ENCODE data around the gene RIMS3. TPM values are rescaled to one million over a fixed set of nuclear protein-coding genes. Genes with fewer than 3 reads are reported as not detected.

The RIMS3 gene
- total RNA-seq, 1 experiment from 2014 or later, result 9.0 TPM

DNA sequence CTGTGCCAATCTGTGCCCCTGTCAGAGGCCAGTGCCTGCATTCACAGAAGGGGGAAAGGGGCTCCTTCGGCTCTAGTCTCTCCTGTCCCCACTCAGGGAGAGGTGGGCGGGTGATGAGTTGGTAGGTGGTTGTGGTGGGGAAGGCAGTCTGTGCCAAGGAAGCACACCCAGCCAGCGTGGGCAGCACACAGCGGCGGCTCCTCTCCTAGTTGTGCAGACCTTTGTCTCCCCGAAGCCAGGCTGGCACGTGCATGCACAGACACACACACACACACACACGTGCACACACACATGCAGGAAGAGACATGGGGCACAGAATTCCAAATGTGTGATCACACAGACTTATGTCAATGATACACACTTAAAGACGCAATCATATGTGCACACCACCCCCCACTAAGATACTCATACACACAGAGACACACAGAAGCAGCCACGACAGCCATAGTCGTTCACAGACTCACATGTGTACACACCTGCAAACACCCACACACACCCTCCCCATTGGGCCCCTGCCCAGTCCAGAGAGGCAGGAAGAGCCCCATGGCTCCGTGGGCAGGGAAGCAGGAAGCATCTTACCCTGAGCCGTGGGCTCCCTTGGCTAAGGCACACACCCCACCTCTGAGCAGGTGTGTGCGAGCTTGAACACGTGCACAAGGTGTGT lies 16.4 kb downstream of the RIMS3 start:
- ChIA-PET RAD21 (ENCODE audit: low non-redundant PET in 1 of 2, low total read pairs in 2 of 2, uncharacterized antibody in 2 of 2, unreplicated experiment in 2 of 2) (no interaction called here), POLR2A (no interaction called here), CTCF (interaction anchor here (1.6 kb wide), 1 partner anchor 20 kb away, joined by 3 read pairs; no protein-coding TSS in a partner anchor)
- Histone ChIP-seq H3K9ac (ENCODE audit: low read length) (no peak overlapping the region), H3K36me3 (ENCODE audit: control insufficient read depth in 1 of 2, insufficient read depth in 2 of 2, low read length in 2 of 2) (no peaks in the 10 kb centered on the region), H3K4me3 (replicated peaks in 1 of 2; ENCODE audit: low read depth in 1 of 2, low read length in 2 of 2) (no peak overlapping the region), H3K27ac (ENCODE audit: low read depth, low read length) (no peak overlapping the region), H3K9me3 (ENCODE audit: control insufficient read depth in 1 of 2, insufficient read depth in 1 of 2, low read depth in 1 of 2, low read length in 2 of 2) (no peaks in the 10 kb centered on the region), H3K9me2 (ENCODE audit: insufficient read depth) (no peaks in the 10 kb centered on the region), H3K4me2 (ENCODE audit: low read length) (no peak overlapping the region), H3K4me1 (ENCODE audit: control insufficient read depth in 1 of 2, insufficient read depth in 2 of 2, low read length in 2 of 2) (peaks cover 13 to 62% of the 10 kb centered on the region in 2 experiments), H3K79me2 (ENCODE audit: insufficient read depth, low read length) (no peaks in the 10 kb centered on the region), H4K20me1 (ENCODE audit: insufficient read depth) (no peaks in the 10 kb centered on the region), H3K27me3 (ENCODE audit: insufficient read depth, low read length) (no peaks in the 10 kb centered on the region), H2AFZ (ENCODE audit: low read depth, low read length, poor library complexity, severe bottlenecking) (no peak overlapping the region)
- no peak for ATAC-seq
- no peak for DNase-seq (ENCODE audit: low read depth, low spot score)
- BruUV-seq (replicated peaks), result no TSS peak
- TF ChIP-seq POLR2AphosphoS5 (IDR thresholded peaks at IDR 0.05; ENCODE audit: low read depth, low read length) (no peak), SIN3A (IDR thresholded peaks at IDR 0.05; ENCODE audit: low read depth) (no peak), ZFX (IDR thresholded peaks at IDR 0.05) (no peak), JUND (IDR thresholded peaks at IDR 0.05) (no peak), SP1 (IDR thresholded peaks at IDR 0.05; ENCODE audit: low read depth) (no peak), RAD21 (IDR thresholded peaks at IDR 0.05; ENCODE audit: low read depth) (no peak), TCF7L2 (IDR thresholded peaks at IDR 0.05; ENCODE audit: borderline replicate concordance, extremely low read depth, insufficient read depth, insufficient read length) (no peak), EZH2phosphoT487 (IDR thresholded peaks at IDR 0.05; ENCODE audit: borderline replicate concordance) (no peak), ZNF274 (IDR thresholded peaks at IDR 0.05; ENCODE audit: low read depth, low read length) (no peak), ELF1 (IDR thresholded peaks at IDR 0.05; ENCODE audit: borderline replicate concordance, low read depth) (no peak), CBX3 (IDR thresholded peaks at IDR 0.05; ENCODE audit: low read depth) (no peak), SRF (IDR thresholded peaks at IDR 0.05; ENCODE audit: low read depth) (no peak), POLR2A (IDR thresholded peaks at IDR 0.05; ENCODE audit: borderline replicate concordance, extremely low read depth, insufficient read depth, insufficient read length) (no peak), CEBPB (IDR thresholded peaks at IDR 0.05; ENCODE audit: low read depth) (no peak), YY1 (IDR thresholded peaks at IDR 0.05; ENCODE audit: extremely low read depth, insufficient replicate concordance, low read depth, low read length) (no peak)
- TF ChIP-seq, protein P1, sequence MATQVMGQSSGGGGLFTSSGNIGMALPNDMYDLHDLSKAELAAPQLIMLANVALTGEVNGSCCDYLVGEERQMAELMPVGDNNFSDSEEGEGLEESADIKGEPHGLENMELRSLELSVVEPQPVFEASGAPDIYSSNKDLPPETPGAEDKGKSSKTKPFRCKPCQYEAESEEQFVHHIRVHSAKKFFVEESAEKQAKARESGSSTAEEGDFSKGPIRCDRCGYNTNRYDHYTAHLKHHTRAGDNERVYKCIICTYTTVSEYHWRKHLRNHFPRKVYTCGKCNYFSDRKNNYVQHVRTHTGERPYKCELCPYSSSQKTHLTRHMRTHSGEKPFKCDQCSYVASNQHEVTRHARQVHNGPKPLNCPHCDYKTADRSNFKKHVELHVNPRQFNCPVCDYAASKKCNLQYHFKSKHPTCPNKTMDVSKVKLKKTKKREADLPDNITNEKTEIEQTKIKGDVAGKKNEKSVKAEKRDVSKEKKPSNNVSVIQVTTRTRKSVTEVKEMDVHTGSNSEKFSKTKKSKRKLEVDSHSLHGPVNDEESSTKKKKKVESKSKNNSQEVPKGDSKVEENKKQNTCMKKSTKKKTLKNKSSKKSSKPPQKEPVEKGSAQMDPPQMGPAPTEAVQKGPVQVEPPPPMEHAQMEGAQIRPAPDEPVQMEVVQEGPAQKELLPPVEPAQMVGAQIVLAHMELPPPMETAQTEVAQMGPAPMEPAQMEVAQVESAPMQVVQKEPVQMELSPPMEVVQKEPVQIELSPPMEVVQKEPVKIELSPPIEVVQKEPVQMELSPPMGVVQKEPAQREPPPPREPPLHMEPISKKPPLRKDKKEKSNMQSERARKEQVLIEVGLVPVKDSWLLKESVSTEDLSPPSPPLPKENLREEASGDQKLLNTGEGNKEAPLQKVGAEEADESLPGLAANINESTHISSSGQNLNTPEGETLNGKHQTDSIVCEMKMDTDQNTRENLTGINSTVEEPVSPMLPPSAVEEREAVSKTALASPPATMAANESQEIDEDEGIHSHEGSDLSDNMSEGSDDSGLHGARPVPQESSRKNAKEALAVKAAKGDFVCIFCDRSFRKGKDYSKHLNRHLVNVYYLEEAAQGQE (IDR thresholded peaks at IDR 0.05; ENCODE audit: low read depth), result no peak
- TF ChIP-seq, protein P2, sequence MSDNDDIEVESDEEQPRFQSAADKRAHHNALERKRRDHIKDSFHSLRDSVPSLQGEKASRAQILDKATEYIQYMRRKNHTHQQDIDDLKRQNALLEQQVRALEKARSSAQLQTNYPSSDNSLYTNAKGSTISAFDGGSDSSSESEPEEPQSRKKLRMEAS (IDR thresholded peaks at IDR 0.05), result no peak
- TF ChIP-seq, protein P3, sequence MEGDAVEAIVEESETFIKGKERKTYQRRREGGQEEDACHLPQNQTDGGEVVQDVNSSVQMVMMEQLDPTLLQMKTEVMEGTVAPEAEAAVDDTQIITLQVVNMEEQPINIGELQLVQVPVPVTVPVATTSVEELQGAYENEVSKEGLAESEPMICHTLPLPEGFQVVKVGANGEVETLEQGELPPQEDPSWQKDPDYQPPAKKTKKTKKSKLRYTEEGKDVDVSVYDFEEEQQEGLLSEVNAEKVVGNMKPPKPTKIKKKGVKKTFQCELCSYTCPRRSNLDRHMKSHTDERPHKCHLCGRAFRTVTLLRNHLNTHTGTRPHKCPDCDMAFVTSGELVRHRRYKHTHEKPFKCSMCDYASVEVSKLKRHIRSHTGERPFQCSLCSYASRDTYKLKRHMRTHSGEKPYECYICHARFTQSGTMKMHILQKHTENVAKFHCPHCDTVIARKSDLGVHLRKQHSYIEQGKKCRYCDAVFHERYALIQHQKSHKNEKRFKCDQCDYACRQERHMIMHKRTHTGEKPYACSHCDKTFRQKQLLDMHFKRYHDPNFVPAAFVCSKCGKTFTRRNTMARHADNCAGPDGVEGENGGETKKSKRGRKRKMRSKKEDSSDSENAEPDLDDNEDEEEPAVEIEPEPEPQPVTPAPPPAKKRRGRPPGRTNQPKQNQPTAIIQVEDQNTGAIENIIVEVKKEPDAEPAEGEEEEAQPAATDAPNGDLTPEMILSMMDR (IDR thresholded peaks at IDR 0.05 in 2 of 3, conservative IDR thresholded peaks at IDR 0.05 in 1 of 3; ENCODE audit: borderline replicate concordance in 1 of 3, insufficient read depth in 1 of 3, low read depth in 2 of 3, low read length in 2 of 3), result no peak
- intact Hi-C loops (cut with micrococcal nuclease), result no loop called here

Measured in HCT116 (cell line).